ENCODE data around the gene AGTR1. TPM values are rescaled to one million over a fixed set of nuclear protein-coding genes. Genes with fewer than 3 reads are reported as not detected.

Gene AGTR1
- total and polyA plus RNA-seq, 2 donors (not counting 3 experiments of a cell fraction or from before 2014, with no cell fraction given), result not detected

DNA sequence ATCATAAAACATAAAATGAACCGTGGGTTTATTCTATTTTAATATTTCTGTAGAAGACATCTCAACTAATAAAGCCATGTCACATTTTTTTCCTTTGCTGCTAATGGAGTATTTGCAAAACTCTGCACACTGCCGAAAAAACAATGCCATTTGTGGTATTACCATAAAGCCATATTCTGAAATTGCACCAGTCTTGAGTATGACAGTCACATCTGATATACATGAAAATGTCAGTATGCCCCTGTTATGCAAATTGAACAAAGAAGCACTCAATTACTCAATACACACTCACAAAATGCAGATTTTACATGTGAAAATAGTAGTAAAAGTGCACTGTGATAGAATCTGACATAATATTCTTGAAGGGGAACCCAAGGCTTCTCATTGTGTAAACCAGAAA lies 74.7 kb downstream of the AGTR1 start:
- CTCF ChIA-PET, result no interaction called here
- intact Hi-C loops (cut with micrococcal nuclease), result no loop called here
- Histone ChIP-seq H3K4me1 (ENCODE audit: control insufficient read depth, extremely low read depth, insufficient read depth, low read length) (no peaks in the 10 kb centered on the region), H2AFZ (ENCODE audit: low read depth, low read length) (no peak overlapping the region), H3K9me1 (replicated peaks; ENCODE audit: control insufficient read depth, extremely low read depth, insufficient read depth, low read length) (no peaks in the 10 kb centered on the region), H3K4me3 (replicated peaks in 1 of 3; ENCODE audit: insufficient read depth in 1 of 3, low read depth in 1 of 3, low read length in 3 of 3) (no peak overlapping the region), H3K4me2 (ENCODE audit: insufficient read depth, low read length) (no peak overlapping the region), H3K36me3 (ENCODE audit: control insufficient read depth in 2 of 2, extremely low read depth in 1 of 2, insufficient read depth in 2 of 2, low read length in 2 of 2) (no peaks in the 10 kb centered on the region), H3K79me2 (ENCODE audit: control insufficient read depth, insufficient read depth, low read length) (no peaks in the 10 kb centered on the region), H3K27ac (ENCODE audit: insufficient read depth, low read depth, low read length) (no peak overlapping the region), H3K27me3 (ENCODE audit: control insufficient read depth in 2 of 2, insufficient read depth in 2 of 2, low read length in 2 of 2) (no peaks in the 10 kb centered on the region), H3K9ac (replicated peaks; ENCODE audit: extremely low read depth, insufficient read depth, low read length) (no peak overlapping the region), H4K20me1 (replicated peaks; ENCODE audit: control insufficient read depth, extremely low read depth, insufficient read depth, low read length) (no peaks in the 10 kb centered on the region), H3K9me3 (replicated peaks; ENCODE audit: control insufficient read depth, insufficient read depth, low read length) (no peaks in the 10 kb centered on the region)
- POLR2A ChIA-PET, result no interaction called here
- TF ChIP-seq GATA2 (IDR thresholded peaks at IDR 0.05; ENCODE audit: insufficient read depth, insufficient read length, low read depth, low read length) (no peak), MYC (IDR thresholded peaks at IDR 0.05; ENCODE audit: low read depth, low read length) (no peak), POLR2A (IDR thresholded peaks at IDR 0.05; ENCODE audit: low read depth, low read length) (no peak), EZH2 (IDR thresholded peaks at IDR 0.05; ENCODE audit: borderline replicate concordance, low read depth, low read length, severe bottlenecking) (no peak), JUN (IDR thresholded peaks at IDR 0.05; ENCODE audit: borderline replicate concordance, insufficient read depth, insufficient read length, low read depth) (no peak)
- TF ChIP-seq, protein P1, sequence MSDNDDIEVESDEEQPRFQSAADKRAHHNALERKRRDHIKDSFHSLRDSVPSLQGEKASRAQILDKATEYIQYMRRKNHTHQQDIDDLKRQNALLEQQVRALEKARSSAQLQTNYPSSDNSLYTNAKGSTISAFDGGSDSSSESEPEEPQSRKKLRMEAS (IDR thresholded peaks at IDR 0.05; ENCODE audit: insufficient read depth, insufficient read length), result no peak
- TF ChIP-seq, protein P2, sequence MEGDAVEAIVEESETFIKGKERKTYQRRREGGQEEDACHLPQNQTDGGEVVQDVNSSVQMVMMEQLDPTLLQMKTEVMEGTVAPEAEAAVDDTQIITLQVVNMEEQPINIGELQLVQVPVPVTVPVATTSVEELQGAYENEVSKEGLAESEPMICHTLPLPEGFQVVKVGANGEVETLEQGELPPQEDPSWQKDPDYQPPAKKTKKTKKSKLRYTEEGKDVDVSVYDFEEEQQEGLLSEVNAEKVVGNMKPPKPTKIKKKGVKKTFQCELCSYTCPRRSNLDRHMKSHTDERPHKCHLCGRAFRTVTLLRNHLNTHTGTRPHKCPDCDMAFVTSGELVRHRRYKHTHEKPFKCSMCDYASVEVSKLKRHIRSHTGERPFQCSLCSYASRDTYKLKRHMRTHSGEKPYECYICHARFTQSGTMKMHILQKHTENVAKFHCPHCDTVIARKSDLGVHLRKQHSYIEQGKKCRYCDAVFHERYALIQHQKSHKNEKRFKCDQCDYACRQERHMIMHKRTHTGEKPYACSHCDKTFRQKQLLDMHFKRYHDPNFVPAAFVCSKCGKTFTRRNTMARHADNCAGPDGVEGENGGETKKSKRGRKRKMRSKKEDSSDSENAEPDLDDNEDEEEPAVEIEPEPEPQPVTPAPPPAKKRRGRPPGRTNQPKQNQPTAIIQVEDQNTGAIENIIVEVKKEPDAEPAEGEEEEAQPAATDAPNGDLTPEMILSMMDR (IDR thresholded peaks at IDR 0.05; ENCODE audit: extremely low read depth in 1 of 2, insufficient read depth in 1 of 2, low read depth in 1 of 2, low read length in 2 of 2), result no peak
- no TSS peak for BruUV-seq (replicated peaks)
- no peak for FAIRE-seq
- no peak for DNase-seq (ENCODE audit: low read depth, low spot score)
- dilution Hi-C loops (cut with MboI; ENCODE audit: extremely low pct_ligation_motif_present, low sequenced_read_pairs), result no loop called here

Measured in endothelial cell of umbilical vein (primary cell).